HepG2 (cell line): ENCODE measurements around the gene NBPF3.
"Not testable (repeated sequence)": the region's sequence is repeated elsewhere in the genome, so short reads cannot be mapped to it uniquely, and the experiment has no call there.

Experiments
- ATF2 ChIP-seq: sonication (generic); formaldehyde crosslinking; IDR thresholded peaks from 2 replicates; pipeline ENCODE4 v1.4.0; 2020; ENCODE audit warnings: missing genetic modification reagents
- BRCA1 ChIP-seq: sonication (generic); formaldehyde crosslinking; IDR thresholded peaks from 2 replicates; pipeline ENCODE4 v1.4.0; 2020; ENCODE audit warnings: missing genetic modification reagents
- BRF2 ChIP-seq: sonication (generic); formaldehyde crosslinking; IDR thresholded peaks from 2 replicates; pipeline ENCODE4 v1.8.1; 2022; ENCODE audit warnings: mild to moderate bottlenecking, missing genetic modification reagents
- DBP ChIP-seq: sonication (generic); formaldehyde crosslinking; IDR thresholded peaks from 2 replicates; pipeline ENCODE4 v1.4.0; 2020; ENCODE audit warnings: missing genetic modification reagents; ENCODE audit errors: not compliant biosample characterization
- EP300 ChIP-seq, 3 experiments: sonication (generic) in 1 of 3; formaldehyde crosslinking in 1 of 3; IDR thresholded peaks; 2 replicates each; pipeline versions ENCODE4 v1.5.1 to v1.6.1; 2011 to 2020; ENCODE audit warnings: low read depth in 2 of 3, low read length in 2 of 3, borderline replicate concordance in 1 of 3, improper control_type of control experiment in 1 of 3, mild to moderate bottlenecking in 1 of 3, missing genetic modification reagents in 1 of 3, moderate library complexity in 1 of 3
- HDAC1 ChIP-seq: sonication (generic); formaldehyde crosslinking; IDR thresholded peaks from 2 replicates; pipeline ENCODE4 v1.5.1; 2020; ENCODE audit warnings: mild to moderate bottlenecking, missing genetic modification reagents
- POLR2A ChIP-seq, 2 experiments: IDR thresholded peaks; 2 replicates each; pipeline ENCODE4 v1.6.1; 2011; ENCODE audit warnings: low read depth in 2 of 2, low read length in 2 of 2, mild to moderate bottlenecking in 1 of 2, moderate library complexity in 1 of 2; ENCODE audit not compliant: insufficient read depth in 1 of 2
- SRF ChIP-seq: IDR thresholded peaks from 2 replicates; pipeline ENCODE4 v1.6.1; 2011; ENCODE audit warnings: mild to moderate bottlenecking, low read depth, low read length, moderate library complexity
- TCF7L2 ChIP-seq: IDR thresholded peaks from 2 replicates; pipeline ENCODE4 v1.6.1; 2011; ENCODE audit warnings: mild to moderate bottlenecking, low read depth, low read length, moderate library complexity
- ZNF121 ChIP-seq: sonication (generic); formaldehyde crosslinking; IDR thresholded peaks from 2 replicates; pipeline ENCODE4 v1.5.0; 2020; ENCODE audit warnings: mild to moderate bottlenecking, missing genetic modification reagents
- ZNF274 ChIP-seq: sonication (generic); formaldehyde crosslinking; IDR thresholded peaks from 2 replicates; pipeline ENCODE4 v1.5.1; 2020; ENCODE audit warnings: mild to moderate bottlenecking, missing genetic modification reagents
- ZNF460 ChIP-seq: sonication (generic); formaldehyde crosslinking; IDR thresholded peaks from 2 replicates; pipeline ENCODE4 v1.5.1; 2020; ENCODE audit warnings: missing genetic modification reagents, mild to moderate bottlenecking, borderline replicate concordance
- ZNF777 ChIP-seq: sonication (generic); formaldehyde crosslinking; IDR thresholded peaks from 2 replicates; pipeline ENCODE4 v1.4.0; 2020; ENCODE audit warnings: missing genetic modification reagents

- TF ChIP-seq ZNF274 (CRISPR knock-in tag); SRF; EP300 (IDR thresholded peaks at IDR 0.05; ENCODE audit: low read depth in 2 of 2, low read length in 2 of 2); EP300 (CRISPR knock-in tag; IDR thresholded peaks at IDR 0.05; ENCODE audit: borderline replicate concordance); HDAC1; BRCA1 (CRISPR knock-in tag); DBP; ZNF777 (CRISPR knock-in tag); TCF7L2; ZNF460 (CRISPR knock-in tag); BRF2; ZNF121 (CRISPR knock-in tag); ATF2 (CRISPR knock-in tag); POLR2A (IDR thresholded peaks at IDR 0.05; ENCODE audit: insufficient read depth in 1 of 2, low read depth in 2 of 2, low read length in 2 of 2): not testable (repeated sequence)
These were observed 18.6 kb upstream of the NBPF3 start for GRCh38 chr1:21421307-21421706.
